ENCODE data around the gene CYB5RL.
A peak's percentile ranks its signal among the peaks of the same experiment; 100 is the strongest.
"Not testable (repeated sequence)": the region's sequence is repeated elsewhere in the genome, so short reads cannot be mapped to it uniquely, and the experiment has no call there.

Gene CYB5RL

DNA sequence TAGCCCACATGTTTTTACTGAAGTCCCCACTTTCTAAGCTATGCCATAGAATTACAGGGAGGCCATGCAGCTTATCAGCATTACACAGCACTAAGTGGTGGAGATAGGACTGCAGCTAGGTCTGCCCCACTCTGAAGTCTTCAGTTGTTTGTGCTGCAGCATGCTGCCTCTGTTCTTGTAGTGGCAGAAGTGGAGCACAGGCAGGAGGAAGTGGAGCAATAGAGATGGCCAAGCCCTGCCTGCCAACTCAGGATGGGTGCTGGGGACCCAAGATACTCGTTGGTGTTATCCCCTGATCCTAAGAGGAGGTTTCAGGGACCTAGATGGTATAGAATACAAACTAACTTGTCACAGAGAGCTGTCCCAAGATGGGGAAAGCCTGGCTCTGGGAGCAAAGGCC lies 13.0 kb upstream of the CYB5RL start:
- Histone ChIP-seq H3K36me3 (ENCODE audit: control insufficient read depth, insufficient read depth, low read length) (peaks cover 94% of the 10 kb centered on the region), H3K9ac (ENCODE audit: low read depth, low read length) (no peak overlapping the region)

GRCh38 chr1:54207896-54208295 lies 8.1 kb upstream of the CYB5RL start:
- not testable (repeated sequence) for H3K9ac ChIP-seq (ENCODE audit: low read depth, low read length); H3K4me3 ChIP-seq (ENCODE audit: low read depth, low read length); H3K9me3 ChIP-seq (ENCODE audit: control insufficient read depth, insufficient read depth, low read length); H3K4me1 ChIP-seq (ENCODE audit: control insufficient read depth, insufficient read depth, low read length); H3K27me3 ChIP-seq (ENCODE audit: control insufficient read depth, insufficient read depth, low read length)
- peaks cover 80% of the 10 kb centered on the region for H3K36me3 ChIP-seq (ENCODE audit: control insufficient read depth, insufficient read depth, low read length)
- H3K27ac ChIP-seq (ENCODE audit: low read depth, low read length), result peak overlapping the region; percentile 80

More for the DNA sequence above, 13.0 kb upstream of the CYB5RL start:
- no peak overlapping the region for H3K27ac ChIP-seq (ENCODE audit: low read depth, low read length)
- no peaks in the 10 kb centered on the region for H3K4me1 ChIP-seq (ENCODE audit: control insufficient read depth, insufficient read depth, low read length)
- H3K27me3 ChIP-seq (ENCODE audit: control insufficient read depth, insufficient read depth, low read length), result no peaks in the 10 kb centered on the region
- no peaks in the 10 kb centered on the region for H3K9me3 ChIP-seq (ENCODE audit: control insufficient read depth, insufficient read depth, low read length)
- H3K4me3 ChIP-seq (ENCODE audit: low read depth, low read length), result no peak overlapping the region

GRCh38 chr1:54207287-54207686 lies 7.5 kb upstream of the CYB5RL start:
- Histone ChIP-seq H3K27me3 (ENCODE audit: control insufficient read depth, insufficient read depth, low read length) (no peaks in the 10 kb centered on the region), H3K9ac (ENCODE audit: low read depth, low read length) (no peak overlapping the region), H3K27ac (ENCODE audit: low read depth, low read length) (peak overlapping the region; percentile 80), H3K4me3 (ENCODE audit: low read depth, low read length) (no peak overlapping the region), H3K36me3 (ENCODE audit: control insufficient read depth, insufficient read depth, low read length) (peaks cover 80% of the 10 kb centered on the region), H3K9me3 (ENCODE audit: control insufficient read depth, insufficient read depth, low read length) (no peaks in the 10 kb centered on the region), H3K4me1 (ENCODE audit: control insufficient read depth, insufficient read depth, low read length) (no peaks in the 10 kb centered on the region)

DNA sequence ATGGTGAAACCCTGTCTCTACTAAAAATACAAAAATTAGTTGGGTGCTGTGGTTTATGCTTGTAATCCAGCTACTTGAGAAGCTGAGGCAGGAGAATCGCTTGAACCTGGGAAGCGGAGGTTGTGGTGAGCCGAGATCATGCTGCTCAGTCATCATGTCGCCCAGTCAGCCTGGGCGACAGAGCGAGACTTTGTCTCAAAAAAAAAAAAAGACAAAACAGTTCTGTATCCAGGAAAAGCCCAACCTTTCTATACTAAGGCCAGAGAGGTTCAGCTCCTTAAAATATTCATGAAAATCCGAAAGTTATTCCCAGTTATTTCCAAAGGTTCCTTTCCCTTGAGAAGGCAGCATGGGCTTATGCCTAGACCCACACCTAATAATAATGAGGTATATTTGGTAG lies 4.4 kb upstream of the CYB5RL start:
- H3K27ac ChIP-seq (ENCODE audit: low read depth, low read length), result no peak overlapping the region
- H3K4me3 ChIP-seq (ENCODE audit: low read depth, low read length), result no peak overlapping the region
- no peaks in the 10 kb centered on the region for H3K9me3 ChIP-seq (ENCODE audit: control insufficient read depth, insufficient read depth, low read length)
- H3K4me1 ChIP-seq (ENCODE audit: control insufficient read depth, insufficient read depth, low read length), result peaks cover 1% of the 10 kb centered on the region
- H3K36me3 ChIP-seq (ENCODE audit: control insufficient read depth, insufficient read depth, low read length), result peaks cover 58% of the 10 kb centered on the region
- H3K27me3 ChIP-seq (ENCODE audit: control insufficient read depth, insufficient read depth, low read length), result no peaks in the 10 kb centered on the region
- H3K9ac ChIP-seq (ENCODE audit: low read depth, low read length), result no peak overlapping the region

DNA sequence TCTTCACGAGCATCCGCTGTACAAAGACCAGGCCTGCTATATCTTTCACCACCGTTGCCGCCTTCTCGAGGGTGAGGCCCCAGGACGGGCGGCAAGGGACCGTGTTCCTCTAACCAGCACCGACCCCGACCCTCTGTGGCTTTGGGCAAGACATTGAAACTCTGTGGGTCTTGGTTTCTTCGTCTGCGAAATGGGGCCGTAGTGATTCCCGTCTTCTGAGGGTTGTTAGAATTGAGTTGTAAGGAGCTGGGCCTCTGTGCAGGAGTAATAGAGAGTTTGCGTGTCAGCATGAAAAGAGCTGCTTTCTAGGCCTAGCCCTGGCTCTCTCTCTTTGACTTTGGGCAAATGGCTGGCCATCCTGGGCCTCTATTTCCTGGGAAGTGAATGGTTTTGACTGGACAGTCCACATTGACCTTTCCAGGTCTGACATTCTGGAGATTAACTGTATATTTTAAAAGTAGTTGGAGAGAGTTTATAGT lies 728 bp upstream of the CYB5RL start:
- H3K4me1 ChIP-seq (ENCODE audit: control insufficient read depth, insufficient read depth, low read length), result peaks cover 5% of the 10 kb centered on the region
- H3K4me3 ChIP-seq (ENCODE audit: low read depth, low read length), result peak overlapping the region; percentile 74
- peaks cover 37% of the 10 kb centered on the region for H3K36me3 ChIP-seq (ENCODE audit: control insufficient read depth, insufficient read depth, low read length)
- H3K27ac ChIP-seq (ENCODE audit: low read depth, low read length), result peak overlapping the region; percentile 67
- H3K9me3 ChIP-seq (ENCODE audit: control insufficient read depth, insufficient read depth, low read length), result no peaks in the 10 kb centered on the region
- no peaks in the 10 kb centered on the region for H3K27me3 ChIP-seq (ENCODE audit: control insufficient read depth, insufficient read depth, low read length)
- H3K9ac ChIP-seq (ENCODE audit: low read depth, low read length), result peak overlapping the region; percentile 88

DNA sequence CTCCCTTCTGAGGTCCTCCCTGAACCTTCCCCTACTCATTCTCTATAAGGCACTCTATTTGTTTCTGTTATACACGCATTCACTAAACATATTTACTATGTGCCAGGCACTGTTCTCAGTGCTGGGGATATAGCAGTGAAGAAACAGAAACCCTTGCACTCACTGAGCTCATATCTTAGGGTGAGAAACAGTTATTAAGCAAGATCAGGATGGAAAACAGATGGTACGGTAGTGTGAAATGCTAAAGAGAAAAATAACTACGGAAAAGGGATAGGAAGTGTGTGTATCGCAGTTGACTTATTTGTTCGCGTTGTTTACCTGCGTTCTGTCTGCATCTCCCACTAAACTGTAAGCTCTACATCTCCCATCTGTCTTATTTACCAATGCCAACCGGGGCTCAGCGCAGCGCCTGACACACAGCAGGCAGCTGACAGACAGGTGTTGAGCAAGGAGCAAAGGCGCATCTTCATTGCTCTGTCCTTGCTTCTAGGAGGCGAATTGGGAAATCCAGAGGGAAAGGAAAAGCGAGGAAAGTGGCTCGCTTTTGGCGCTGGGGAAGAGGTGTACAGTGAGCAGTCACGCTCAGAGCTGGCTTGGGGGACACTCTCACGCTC lies 572 bp downstream of the CYB5RL start:
- H3K4me3 ChIP-seq (ENCODE audit: low read depth, low read length), result peak overlapping the region; percentile 74
- H3K9ac ChIP-seq (ENCODE audit: low read depth, low read length), result peak overlapping the region; percentile 33; the same call in 1 of the 2 replicates
- no peaks in the 10 kb centered on the region for H3K9me3 ChIP-seq (ENCODE audit: control insufficient read depth, insufficient read depth, low read length)
- H3K36me3 ChIP-seq (ENCODE audit: control insufficient read depth, insufficient read depth, low read length), result peaks cover 33% of the 10 kb centered on the region
- peak overlapping the region; percentile 1 for H3K27ac ChIP-seq (ENCODE audit: low read depth, low read length)
- H3K27me3 ChIP-seq (ENCODE audit: control insufficient read depth, insufficient read depth, low read length), result no peaks in the 10 kb centered on the region
- peaks cover 5% of the 10 kb centered on the region for H3K4me1 ChIP-seq (ENCODE audit: control insufficient read depth, insufficient read depth, low read length)

DNA sequence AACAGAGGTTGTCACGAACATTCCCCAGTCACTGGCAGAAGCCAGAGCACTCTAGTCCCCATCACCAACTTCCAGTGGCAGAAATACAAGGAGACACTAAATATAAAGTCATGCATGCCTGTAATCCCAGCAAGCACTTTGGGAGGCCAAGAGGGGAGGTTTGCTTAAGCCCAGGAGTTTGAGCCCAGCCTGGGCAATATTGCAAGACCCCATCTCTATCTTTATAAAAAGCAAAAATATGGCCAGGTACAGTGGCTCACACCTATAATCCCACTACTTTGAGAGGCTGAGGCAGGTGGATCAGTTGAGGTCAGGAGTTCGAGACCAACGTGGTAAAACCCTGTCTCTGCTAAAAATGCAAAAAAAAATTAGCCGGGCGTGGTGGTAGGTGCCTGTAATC lies 6.4 kb downstream of the CYB5RL start:
- H3K9me3 ChIP-seq (ENCODE audit: control insufficient read depth, insufficient read depth, low read length), result no peaks in the 10 kb centered on the region
- H3K27me3 ChIP-seq (ENCODE audit: control insufficient read depth, insufficient read depth, low read length), result no peaks in the 10 kb centered on the region
- H3K27ac ChIP-seq (ENCODE audit: low read depth, low read length), result no peak overlapping the region
- H3K4me1 ChIP-seq (ENCODE audit: control insufficient read depth, insufficient read depth, low read length), result no peaks in the 10 kb centered on the region
- H3K36me3 ChIP-seq (ENCODE audit: control insufficient read depth, insufficient read depth, low read length), result peaks cover 47% of the 10 kb centered on the region
- no peak overlapping the region for H3K4me3 ChIP-seq (ENCODE audit: low read depth, low read length)
- H3K9ac ChIP-seq (ENCODE audit: low read depth, low read length), result no peak overlapping the region

DNA sequence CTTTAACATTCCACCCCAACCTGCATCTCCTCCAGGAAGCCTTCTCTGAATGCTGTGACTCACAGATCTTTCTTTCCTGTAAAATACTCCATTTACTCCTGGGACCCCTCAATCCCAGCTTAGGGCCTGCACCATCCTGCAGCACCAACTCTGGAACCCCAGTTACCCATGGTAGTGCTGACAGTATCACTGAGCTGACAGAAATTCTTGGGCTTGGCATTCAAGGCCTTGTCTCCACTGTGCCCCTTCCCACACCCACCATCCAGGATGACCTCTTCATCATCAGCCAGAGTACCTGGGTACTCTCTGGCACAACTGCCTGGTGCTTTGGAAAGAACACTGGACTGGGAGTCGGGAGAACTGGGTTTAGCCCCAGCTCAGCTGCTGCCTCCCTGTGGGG lies 8.3 kb downstream of the CYB5RL start:
- Histone ChIP-seq H3K9ac (ENCODE audit: low read depth, low read length) (no peak overlapping the region), H3K4me1 (ENCODE audit: control insufficient read depth, insufficient read depth, low read length) (no peaks in the 10 kb centered on the region), H3K27me3 (ENCODE audit: control insufficient read depth, insufficient read depth, low read length) (no peaks in the 10 kb centered on the region), H3K4me3 (ENCODE audit: low read depth, low read length) (no peak overlapping the region), H3K36me3 (ENCODE audit: control insufficient read depth, insufficient read depth, low read length) (peaks cover 47% of the 10 kb centered on the region), H3K9me3 (ENCODE audit: control insufficient read depth, insufficient read depth, low read length) (no peaks in the 10 kb centered on the region), H3K27ac (ENCODE audit: low read depth, low read length) (no peak overlapping the region)

DNA sequence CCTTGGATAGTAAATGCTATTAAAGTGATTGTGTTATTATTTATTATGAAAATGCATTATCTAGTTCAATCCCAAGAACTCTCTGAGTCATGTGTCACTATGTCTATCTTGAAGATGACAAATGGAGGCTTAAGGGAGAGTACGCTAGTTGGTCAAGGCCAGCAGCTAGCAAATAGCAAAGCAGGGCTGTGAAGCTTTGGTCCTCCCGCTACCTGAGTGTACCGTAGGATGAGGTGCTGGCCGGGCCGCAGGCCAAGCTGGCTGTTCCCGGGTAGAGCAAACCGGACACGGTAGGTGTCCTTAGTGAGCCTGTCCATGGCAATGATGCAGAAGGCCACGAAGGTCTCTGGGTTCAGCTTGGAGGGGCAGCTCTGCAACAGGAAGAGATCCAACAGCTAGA lies 9.3 kb downstream of the CYB5RL start:
- peaks cover 43% of the 10 kb centered on the region for H3K36me3 ChIP-seq (ENCODE audit: control insufficient read depth, insufficient read depth, low read length)
- no peaks in the 10 kb centered on the region for H3K27me3 ChIP-seq (ENCODE audit: control insufficient read depth, insufficient read depth, low read length)

GRCh38 chr1:54188291-54188690 lies 11.5 kb downstream of the CYB5RL start:
- no peaks in the 10 kb centered on the region for H3K9me3 ChIP-seq (ENCODE audit: control insufficient read depth, insufficient read depth, low read length)
- H3K4me3 ChIP-seq (ENCODE audit: low read depth, low read length), result no peak overlapping the region
- H3K36me3 ChIP-seq (ENCODE audit: control insufficient read depth, insufficient read depth, low read length), result peaks cover 29% of the 10 kb centered on the region; the same call in 1 of the 2 replicates
- no peak overlapping the region for H3K9ac ChIP-seq (ENCODE audit: low read depth, low read length)
- no peaks in the 10 kb centered on the region for H3K27me3 ChIP-seq (ENCODE audit: control insufficient read depth, insufficient read depth, low read length)
- H3K4me1 ChIP-seq (ENCODE audit: control insufficient read depth, insufficient read depth, low read length), result no peaks in the 10 kb centered on the region
- no peak overlapping the region for H3K27ac ChIP-seq (ENCODE audit: low read depth, low read length)

More for the DNA sequence above, 9.3 kb downstream of the CYB5RL start:
- no peaks in the 10 kb centered on the region for H3K9me3 ChIP-seq (ENCODE audit: control insufficient read depth, insufficient read depth, low read length)
- no peak overlapping the region for H3K4me3 ChIP-seq (ENCODE audit: low read depth, low read length)
- H3K4me1 ChIP-seq (ENCODE audit: control insufficient read depth, insufficient read depth, low read length), result no peaks in the 10 kb centered on the region
- H3K27ac ChIP-seq (ENCODE audit: low read depth, low read length), result no peak overlapping the region
- H3K9ac ChIP-seq (ENCODE audit: low read depth, low read length), result no peak overlapping the region

DNA sequence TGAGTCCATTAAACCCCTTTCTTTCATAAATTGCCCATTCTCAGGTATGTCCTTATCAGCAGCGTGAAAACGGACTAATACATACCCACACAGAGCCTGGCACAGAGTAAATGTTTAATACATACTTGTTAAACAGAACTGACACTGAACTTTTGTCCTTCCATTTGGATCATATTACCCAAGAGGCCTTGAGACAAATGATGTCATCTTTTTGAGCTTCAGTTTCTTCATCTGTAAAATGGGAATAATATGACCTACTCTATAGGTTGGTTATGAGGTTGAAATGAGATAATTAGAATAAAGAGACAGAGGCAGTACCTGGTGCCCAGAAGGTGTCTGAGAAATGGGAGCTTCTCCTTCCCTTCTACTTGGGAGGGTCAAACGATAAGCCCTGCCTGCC lies 13.8 kb downstream of the CYB5RL start:
- Histone ChIP-seq H3K9ac (ENCODE audit: low read depth, low read length) (no peak overlapping the region), H3K4me3 (ENCODE audit: low read depth, low read length) (no peak overlapping the region), H3K9me3 (ENCODE audit: control insufficient read depth, insufficient read depth, low read length) (no peaks in the 10 kb centered on the region), H3K36me3 (ENCODE audit: control insufficient read depth, insufficient read depth, low read length) (peaks cover 18% of the 10 kb centered on the region; the same call in 1 of the 2 replicates), H3K4me1 (ENCODE audit: control insufficient read depth, insufficient read depth, low read length) (no peaks in the 10 kb centered on the region), H3K27me3 (ENCODE audit: control insufficient read depth, insufficient read depth, low read length) (no peaks in the 10 kb centered on the region), H3K27ac (ENCODE audit: low read depth, low read length) (no peak overlapping the region)
